Endothelial cell of umbilical vein (primary cell): ENCODE measurements around the gene PLXNB1.

Source experiments
- POLR2A ChIP-seq: IDR thresholded peaks from 2 replicates; pipeline ENCODE4 v1.6.1; 2012; ENCODE audit warnings: low read depth, mild to moderate bottlenecking, control low read depth, low read length
- POLR2AphosphoS5 ChIP-seq: IDR thresholded peaks from 2 replicates; pipeline ENCODE4 v1.6.1; 2012; ENCODE audit warnings: low read depth, mild to moderate bottlenecking, control low read depth, low read length, moderate library complexity; ENCODE audit not compliant: insufficient read depth
- TF ChIP-seq, protein P1 (sequence below), 2 donors: IDR thresholded peaks; 1 replicate in 1 of 2; 2 replicates in 1 of 2; pipeline ENCODE4 v1.5.1; 2011; ENCODE audit warnings: low read length in 2 of 2, mild to moderate bottlenecking in 2 of 2, moderate library complexity in 2 of 2, control low read depth in 1 of 2, inconsistent platforms in 1 of 2, low read depth in 1 of 2; ENCODE audit not compliant: insufficient read depth in 1 of 2; ENCODE audit errors: extremely low read depth in 1 of 2

DNA sequence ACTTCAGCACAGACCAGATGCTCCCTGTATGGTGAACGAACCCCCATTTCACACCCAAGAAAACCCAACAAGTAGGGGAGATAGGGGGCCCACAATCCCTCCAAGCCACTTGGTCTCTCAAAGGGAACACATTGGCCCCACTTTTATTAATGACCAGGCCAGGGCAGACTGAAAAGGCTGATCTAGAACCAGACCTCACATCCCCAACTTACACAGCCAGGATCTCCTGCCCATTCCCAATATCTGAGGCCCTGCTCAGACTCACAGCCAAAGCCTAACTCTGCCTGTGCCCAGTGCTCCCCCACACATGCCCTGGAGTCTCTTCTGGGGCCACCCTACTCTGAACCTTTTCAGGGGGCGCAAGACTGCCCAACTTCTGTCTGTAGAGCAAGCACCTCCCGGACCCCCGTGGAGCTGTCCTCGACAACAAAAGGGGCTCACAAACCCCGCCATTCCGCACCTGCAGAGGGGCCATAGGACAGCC, 1.8 kb downstream of the PLXNB1 start:
- TF ChIP-seq POLR2AphosphoS5 = no peak
- TF ChIP-seq, protein P1, sequence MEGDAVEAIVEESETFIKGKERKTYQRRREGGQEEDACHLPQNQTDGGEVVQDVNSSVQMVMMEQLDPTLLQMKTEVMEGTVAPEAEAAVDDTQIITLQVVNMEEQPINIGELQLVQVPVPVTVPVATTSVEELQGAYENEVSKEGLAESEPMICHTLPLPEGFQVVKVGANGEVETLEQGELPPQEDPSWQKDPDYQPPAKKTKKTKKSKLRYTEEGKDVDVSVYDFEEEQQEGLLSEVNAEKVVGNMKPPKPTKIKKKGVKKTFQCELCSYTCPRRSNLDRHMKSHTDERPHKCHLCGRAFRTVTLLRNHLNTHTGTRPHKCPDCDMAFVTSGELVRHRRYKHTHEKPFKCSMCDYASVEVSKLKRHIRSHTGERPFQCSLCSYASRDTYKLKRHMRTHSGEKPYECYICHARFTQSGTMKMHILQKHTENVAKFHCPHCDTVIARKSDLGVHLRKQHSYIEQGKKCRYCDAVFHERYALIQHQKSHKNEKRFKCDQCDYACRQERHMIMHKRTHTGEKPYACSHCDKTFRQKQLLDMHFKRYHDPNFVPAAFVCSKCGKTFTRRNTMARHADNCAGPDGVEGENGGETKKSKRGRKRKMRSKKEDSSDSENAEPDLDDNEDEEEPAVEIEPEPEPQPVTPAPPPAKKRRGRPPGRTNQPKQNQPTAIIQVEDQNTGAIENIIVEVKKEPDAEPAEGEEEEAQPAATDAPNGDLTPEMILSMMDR (IDR thresholded peaks at IDR 0.05; ENCODE audit: extremely low read depth in 1 of 2, insufficient read depth in 1 of 2, low read depth in 1 of 2, low read length in 2 of 2) = no peak
- TF ChIP-seq POLR2A = no peak
